ENCODE results near the gene RUNDC3A.

Gene RUNDC3A

DNA sequence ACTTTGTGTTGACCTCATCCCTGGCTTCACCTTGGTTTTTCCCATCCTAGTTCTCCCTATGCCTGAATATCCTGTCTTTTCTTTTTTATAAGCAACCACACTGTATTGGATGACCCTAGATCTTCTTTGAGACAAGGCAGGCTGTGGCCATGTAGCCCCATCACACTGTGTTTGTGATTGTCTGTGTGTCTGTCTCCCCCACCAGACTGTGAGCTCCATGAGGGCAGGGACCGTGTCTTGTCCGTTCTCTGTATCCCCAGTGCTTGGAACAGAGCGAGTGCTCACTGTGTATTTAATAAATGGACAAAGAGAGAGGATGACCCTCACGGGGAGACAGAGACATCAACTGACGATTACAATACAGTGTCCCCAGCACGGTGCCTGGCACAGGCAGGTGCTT is 9.1 kb downstream of the RUNDC3A start:
- no peak overlapping the region for H3K4me2 ChIP-seq (ENCODE audit: low read length)

GRCh38 chr17:44318077-44318892 is 9.9 kb downstream of the RUNDC3A start:
- no peak overlapping the region for H3K4me2 ChIP-seq (ENCODE audit: low read length)
- H3K9ac ChIP-seq (ENCODE audit: low read length) = no peak overlapping the region
- no peak overlapping the region for H2AFZ ChIP-seq (ENCODE audit: low read depth, low read length)
- H3K27me3 ChIP-seq (ENCODE audit: low read depth, low read length) = no peaks in the 10 kb centered on the region
- H3K36me3 ChIP-seq (replicated peaks; ENCODE audit: low read depth, low read length) = peaks cover 19% of the 10 kb centered on the region
- H3K79me2 ChIP-seq (ENCODE audit: low read length) = peaks cover 9% of the 10 kb centered on the region
- H3K9me3 ChIP-seq (ENCODE audit: insufficient read depth, low read length) = no peaks in the 10 kb centered on the region
- H3K4me1 ChIP-seq (ENCODE audit: low read length) = no peaks in the 10 kb centered on the region
- H4K20me1 ChIP-seq (ENCODE audit: insufficient read depth, low read length) = no peaks in the 10 kb centered on the region
- H3K4me3 ChIP-seq (ENCODE audit: low read length) = no peak overlapping the region
- TF ChIP-seq, protein P1, sequence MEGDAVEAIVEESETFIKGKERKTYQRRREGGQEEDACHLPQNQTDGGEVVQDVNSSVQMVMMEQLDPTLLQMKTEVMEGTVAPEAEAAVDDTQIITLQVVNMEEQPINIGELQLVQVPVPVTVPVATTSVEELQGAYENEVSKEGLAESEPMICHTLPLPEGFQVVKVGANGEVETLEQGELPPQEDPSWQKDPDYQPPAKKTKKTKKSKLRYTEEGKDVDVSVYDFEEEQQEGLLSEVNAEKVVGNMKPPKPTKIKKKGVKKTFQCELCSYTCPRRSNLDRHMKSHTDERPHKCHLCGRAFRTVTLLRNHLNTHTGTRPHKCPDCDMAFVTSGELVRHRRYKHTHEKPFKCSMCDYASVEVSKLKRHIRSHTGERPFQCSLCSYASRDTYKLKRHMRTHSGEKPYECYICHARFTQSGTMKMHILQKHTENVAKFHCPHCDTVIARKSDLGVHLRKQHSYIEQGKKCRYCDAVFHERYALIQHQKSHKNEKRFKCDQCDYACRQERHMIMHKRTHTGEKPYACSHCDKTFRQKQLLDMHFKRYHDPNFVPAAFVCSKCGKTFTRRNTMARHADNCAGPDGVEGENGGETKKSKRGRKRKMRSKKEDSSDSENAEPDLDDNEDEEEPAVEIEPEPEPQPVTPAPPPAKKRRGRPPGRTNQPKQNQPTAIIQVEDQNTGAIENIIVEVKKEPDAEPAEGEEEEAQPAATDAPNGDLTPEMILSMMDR (IDR thresholded peaks at IDR 0.05; ENCODE audit: low read depth, low read length) = no peak
- no peak for TF ChIP-seq EZH2phosphoT487 (IDR thresholded peaks at IDR 0.05; ENCODE audit: low read depth)
- H3K27ac ChIP-seq (ENCODE audit: low read length) = no peak overlapping the region

More for the DNA sequence above, 9.1 kb downstream of the RUNDC3A start:
- no peak for TF ChIP-seq EZH2phosphoT487 (IDR thresholded peaks at IDR 0.05; ENCODE audit: low read depth)
- TF ChIP-seq, protein P1 (IDR thresholded peaks at IDR 0.05; ENCODE audit: low read depth, low read length) = no peak
- no peaks in the 10 kb centered on the region for H4K20me1 ChIP-seq (ENCODE audit: insufficient read depth, low read length)
- H3K27ac ChIP-seq (ENCODE audit: low read length) = no peak overlapping the region
- no peak overlapping the region for H3K9ac ChIP-seq (ENCODE audit: low read length)
- H3K79me2 ChIP-seq (ENCODE audit: low read length) = peaks cover 5% of the 10 kb centered on the region; the same call in 1 of the 2 replicates
- no peaks in the 10 kb centered on the region for H3K4me1 ChIP-seq (ENCODE audit: low read length)
- H3K9me3 ChIP-seq (ENCODE audit: insufficient read depth, low read length) = no peaks in the 10 kb centered on the region
- no peak overlapping the region for H2AFZ ChIP-seq (ENCODE audit: low read depth, low read length)
- peaks cover 19% of the 10 kb centered on the region for H3K36me3 ChIP-seq (replicated peaks; ENCODE audit: low read depth, low read length)
- H3K4me3 ChIP-seq (ENCODE audit: low read length) = no peak overlapping the region
- no peaks in the 10 kb centered on the region for H3K27me3 ChIP-seq (ENCODE audit: low read depth, low read length)

DNA sequence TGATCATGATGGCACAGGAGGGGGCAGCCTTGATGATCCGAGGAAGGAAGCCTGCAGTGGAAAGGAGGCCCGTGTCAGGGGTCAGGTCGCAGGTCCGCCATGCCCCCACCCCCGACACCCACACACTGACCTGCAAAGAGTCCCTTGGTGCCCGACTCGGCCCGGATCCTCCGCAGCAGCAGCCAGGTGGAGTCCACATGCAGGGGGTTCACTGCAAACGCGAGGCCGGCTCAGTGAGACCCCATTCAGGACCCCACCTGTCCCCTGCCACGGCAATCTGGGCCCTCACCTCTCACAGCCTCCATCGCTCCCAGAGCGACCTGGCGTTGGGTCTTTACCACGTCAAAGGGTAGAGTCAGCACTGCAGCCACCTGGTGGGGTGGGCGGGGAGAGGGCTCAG is 11.7 kb downstream of the RUNDC3A start:
- H3K4me1 ChIP-seq (ENCODE audit: low read length) = peaks cover 6% of the 10 kb centered on the region
- H3K27ac ChIP-seq (ENCODE audit: low read length) = no peak overlapping the region
- no peaks in the 10 kb centered on the region for H4K20me1 ChIP-seq (ENCODE audit: insufficient read depth, low read length)

More for the DNA sequence above, 11.7 kb downstream of the RUNDC3A start:
- Histone ChIP-seq H3K4me3 (ENCODE audit: low read length) (no peak overlapping the region), H3K36me3 (replicated peaks; ENCODE audit: low read depth, low read length) (peaks cover 19% of the 10 kb centered on the region), H3K79me2 (ENCODE audit: low read length) (peaks cover 25% of the 10 kb centered on the region), H3K9ac (ENCODE audit: low read length) (no peak overlapping the region), H2AFZ (ENCODE audit: low read depth, low read length) (no peak overlapping the region), H3K4me2 (ENCODE audit: low read length) (no peak overlapping the region), H3K9me3 (ENCODE audit: insufficient read depth, low read length) (no peaks in the 10 kb centered on the region), H3K27me3 (ENCODE audit: low read depth, low read length) (no peaks in the 10 kb centered on the region)
- TF ChIP-seq, protein P1 (IDR thresholded peaks at IDR 0.05; ENCODE audit: low read depth, low read length) = no peak
- TF ChIP-seq EZH2phosphoT487 (IDR thresholded peaks at IDR 0.05; ENCODE audit: low read depth) = no peak

Data from OCI-LY3 (cell line).